Measurements from ENCODE around the gene ALG14. TPM values are rescaled to one million over a fixed set of nuclear protein-coding genes. Genes with fewer than 3 reads are reported as not detected.

The ALG14 gene
- total RNA-seq, 2 donors from 2014 or later, result 11.4 to 19.4 TPM

- TF ChIP-seq CTCF (IDR thresholded peaks at IDR 0.05), result no peak
- H3K36me3 ChIP-seq, result no peaks in the 10 kb centered on the region
- H3K9me3 ChIP-seq, result no peaks in the 10 kb centered on the region
- no peak overlapping the region for H3K9ac ChIP-seq (ENCODE audit: low read depth in 2 of 2, low read length in 2 of 2)
- DNase-seq, result no peak
- H3K27me3 ChIP-seq, result no peaks in the 10 kb centered on the region
- intact Hi-C loops (cut with DNase I), result no loop called here
- no peaks in the 10 kb centered on the region for H3K4me1 ChIP-seq
- H3K4me3 ChIP-seq, result no peak overlapping the region
- no peak overlapping the region for H3K27ac ChIP-seq
Measured at GRCh38 chr1:94989398-94989797, 83.4 kb downstream of the ALG14 start.

- no peak for DNase-seq
- no peaks in the 10 kb centered on the region for H3K36me3 ChIP-seq
- H3K4me1 ChIP-seq, result no peaks in the 10 kb centered on the region
- no peak for TF ChIP-seq CTCF (IDR thresholded peaks at IDR 0.05)
- no peaks in the 10 kb centered on the region for H3K27me3 ChIP-seq
- intact Hi-C loops (cut with DNase I), result no loop called here
- no peak overlapping the region for H3K9ac ChIP-seq (ENCODE audit: low read depth in 2 of 2, low read length in 2 of 2)
- no peak overlapping the region for H3K4me3 ChIP-seq
- no peak overlapping the region for H3K27ac ChIP-seq
- no peaks in the 10 kb centered on the region for H3K9me3 ChIP-seq
Measured at GRCh38 chr1:94988356-94988755, 84.4 kb downstream of the ALG14 start.

DNA sequence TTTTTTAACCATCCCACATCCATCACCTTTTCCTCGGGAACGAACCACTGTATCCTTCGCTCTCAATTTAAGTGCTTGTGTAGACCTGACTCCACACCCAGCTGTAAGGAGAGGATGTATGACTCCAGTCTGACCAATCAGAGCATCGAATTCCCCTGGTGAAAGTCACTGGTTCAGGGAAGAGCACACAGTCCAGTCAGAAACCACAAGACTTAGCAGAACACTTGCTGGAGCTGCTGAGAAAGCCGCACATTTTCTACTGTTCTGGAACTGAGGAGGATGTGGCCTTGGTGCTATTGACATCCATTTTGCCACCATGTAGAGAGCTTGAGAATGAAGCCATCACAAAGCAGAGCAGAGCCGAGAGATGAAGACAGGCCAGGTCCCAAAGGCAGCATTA lies 86.0 kb downstream of the ALG14 start:
- no peak for DNase-seq
- Histone ChIP-seq H3K4me1 (no peaks in the 10 kb centered on the region), H3K9me3 (no peaks in the 10 kb centered on the region), H3K36me3 (no peaks in the 10 kb centered on the region), H3K27me3 (no peaks in the 10 kb centered on the region), H3K4me3 (no peak overlapping the region), H3K27ac (no peak overlapping the region), H3K9ac (ENCODE audit: low read depth in 2 of 2, low read length in 2 of 2) (no peak overlapping the region)
- TF ChIP-seq CTCF (IDR thresholded peaks at IDR 0.05), result no peak
- intact Hi-C loops (cut with DNase I), result no loop called here

- Histone ChIP-seq H3K9me3 (no peaks in the 10 kb centered on the region), H3K27me3 (no peaks in the 10 kb centered on the region), H3K9ac (ENCODE audit: low read depth in 2 of 2, low read length in 2 of 2) (peak overlapping the region in 1 of 2 donors; percentile 49), H3K27ac (peak overlapping the region; percentile 27), H3K4me3 (no peak overlapping the region), H3K4me1 (peaks cover 4% of the 10 kb centered on the region), H3K36me3 (no peaks in the 10 kb centered on the region)
- no peak for TF ChIP-seq CTCF (IDR thresholded peaks at IDR 0.05)
- peak; percentile 52 for DNase-seq
- intact Hi-C loops (cut with DNase I), result no loop called here
Measured at GRCh38 chr1:94983171-94983739, 89.5 kb downstream of the ALG14 start.

DNA sequence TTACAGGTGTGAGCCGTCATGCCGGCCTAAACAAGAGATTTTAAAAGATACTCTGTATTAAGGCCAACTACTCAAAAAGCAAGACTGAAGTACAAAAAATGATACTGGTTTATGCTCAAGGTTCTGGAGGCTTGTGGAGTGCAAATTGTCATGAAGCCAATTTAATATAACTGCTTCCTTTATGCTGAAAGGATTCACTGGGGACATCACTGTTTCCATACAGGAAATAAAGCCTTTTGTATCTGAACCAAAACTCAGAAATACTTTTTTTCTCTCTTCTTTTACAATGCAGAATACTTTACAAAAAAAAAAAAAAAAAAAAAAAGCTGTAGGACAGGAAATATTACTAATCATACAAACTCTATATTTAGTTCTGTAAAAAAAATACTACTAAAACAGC lies 90.4 kb downstream of the ALG14 start:
- no peak for DNase-seq
- Histone ChIP-seq H3K27me3 (no peaks in the 10 kb centered on the region), H3K27ac (no peak overlapping the region), H3K9me3 (no peaks in the 10 kb centered on the region), H3K4me1 (peaks cover 4% of the 10 kb centered on the region), H3K36me3 (no peaks in the 10 kb centered on the region), H3K9ac (ENCODE audit: low read depth in 2 of 2, low read length in 2 of 2) (no peak overlapping the region), H3K4me3 (no peak overlapping the region)
- no peak for TF ChIP-seq CTCF (IDR thresholded peaks at IDR 0.05)
- intact Hi-C loops (cut with DNase I), result no loop called here

Measured in colonic mucosa (tissue), 4 donors.